Head of caudate nucleus (tissue), 42 donors: Measurements from ENCODE around the gene RAP1A.

ENCODE experiments used
- DNase-seq, 42 donors: peaks; one replicate each; pipeline versions ENCODE4 v3.0.0 to v3.0.0-alpha.2; 2020 to 2021; ENCODE audit warnings: mixed read lengths in 7 of 42
- intact Hi-C: fragments of 100-400 bp; cut with DNase I; formaldehyde crosslinking; loops from one replicate; pipeline ENCODE4 v1.15.0; 2022

The RAP1A gene

DNA sequence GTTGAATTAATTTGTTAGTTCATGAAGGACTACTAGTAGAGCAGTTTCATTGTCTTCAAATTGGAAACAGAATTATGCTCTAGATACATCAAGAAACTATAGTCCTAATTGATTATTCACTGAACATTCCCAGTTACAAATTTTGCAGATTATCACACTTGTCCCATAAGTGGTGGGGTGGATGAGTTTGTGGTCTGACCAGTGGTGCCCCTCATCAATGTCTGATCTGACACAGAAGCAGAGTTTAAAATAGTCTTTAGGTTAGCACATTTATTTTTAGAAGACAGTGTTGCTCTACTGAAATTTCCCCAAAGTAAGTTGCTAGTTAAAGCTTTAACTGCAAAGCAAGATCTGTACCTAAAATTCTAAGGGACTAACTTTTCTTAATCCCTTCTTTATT is 76.7 kb downstream of the RAP1A start:
- intact Hi-C loops: no loop called here
- no peak for DNase-seq

- DNase-seq: no peak
- intact Hi-C loops: no loop called here
These were observed 79.7 kb downstream of the RAP1A start for GRCh38 chr1:111699268-111699667.

DNA sequence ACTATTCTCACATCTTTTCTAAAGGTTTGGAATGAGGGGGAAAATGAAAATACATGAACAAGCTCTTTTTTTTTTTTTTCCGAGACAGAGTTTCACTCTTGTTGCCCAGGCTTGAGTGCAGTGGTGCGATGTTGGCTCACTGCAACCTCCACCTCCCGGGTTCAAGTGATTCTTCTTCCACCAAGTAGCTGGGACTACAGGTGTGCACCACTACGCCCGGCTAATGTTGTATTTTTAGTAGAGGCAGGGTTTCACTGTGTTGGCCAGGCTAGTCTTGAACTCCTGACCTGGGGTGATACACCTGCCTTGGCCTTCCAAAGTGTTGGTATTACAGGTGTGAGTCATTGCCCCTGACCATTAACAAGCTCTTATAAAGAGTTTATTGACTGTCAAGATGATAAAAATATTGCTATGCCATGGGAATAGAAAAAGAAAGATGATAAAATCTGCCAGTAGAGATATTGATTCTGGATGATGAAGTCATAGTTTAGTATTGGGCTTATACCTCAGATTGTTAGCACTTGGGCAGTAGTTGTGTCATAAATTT is 83.0 kb downstream of the RAP1A start:
- no peak for DNase-seq
- intact Hi-C loops: no loop called here

DNA sequence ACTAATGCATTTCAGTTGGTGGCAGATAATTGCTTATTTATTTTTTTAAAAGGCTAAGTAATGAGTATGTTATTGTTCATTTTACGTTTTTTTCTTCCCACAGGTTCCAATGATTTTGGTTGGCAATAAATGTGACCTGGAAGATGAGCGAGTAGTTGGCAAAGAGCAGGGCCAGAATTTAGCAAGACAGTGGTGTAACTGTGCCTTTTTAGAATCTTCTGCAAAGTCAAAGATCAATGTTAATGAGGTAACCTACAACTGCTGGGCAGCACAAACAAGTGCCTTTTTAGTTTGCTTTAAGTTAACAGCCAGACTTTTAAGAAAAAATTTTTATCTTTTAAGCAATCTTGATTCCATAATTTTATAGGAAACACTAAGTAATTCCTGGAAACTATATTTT is 84.7 kb downstream of the RAP1A start:
- intact Hi-C loops: no loop called here
- no peak for DNase-seq

- DNase-seq: no peak
- intact Hi-C loops: no loop called here
These were observed 85.2 kb downstream of the RAP1A start for GRCh38 chr1:111704776-111705175.

GRCh38 chr1:111705841-111706240 is 86.3 kb downstream of the RAP1A start:
- no peak for DNase-seq
- intact Hi-C loops: no loop called here

GRCh38 chr1:111706921-111707320 is 87.3 kb downstream of the RAP1A start:
- DNase-seq: no peak
- intact Hi-C loops: no loop called here

DNA sequence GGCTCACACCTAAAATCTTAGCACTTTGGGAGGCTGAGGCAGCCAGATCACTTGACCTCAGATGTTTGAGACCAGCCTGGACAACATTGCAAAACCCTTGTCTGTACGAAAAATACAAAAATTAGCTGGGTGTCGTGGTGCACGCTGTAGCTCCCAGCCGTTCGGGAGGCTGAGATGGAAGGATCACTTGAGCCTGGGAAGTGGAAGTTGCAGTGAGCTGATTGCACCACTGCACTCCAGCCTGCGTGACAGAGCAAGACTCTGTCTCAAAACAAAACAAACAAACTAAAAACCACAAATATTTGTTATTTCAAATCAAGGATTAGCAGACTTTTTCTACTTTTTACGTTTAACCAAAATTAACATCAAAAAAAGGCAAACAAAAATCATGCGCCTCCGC is 88.3 kb downstream of the RAP1A start:
- intact Hi-C loops: no loop called here
- no peak for DNase-seq

GRCh38 chr1:111709986-111710385 is 90.4 kb downstream of the RAP1A start:
- intact Hi-C loops: no loop called here

GRCh38 chr1:111716333-111716732 is 96.7 kb downstream of the RAP1A start:
- intact Hi-C loops: loop anchor here (5.0 kb wide), 1 partner anchor 41 kb away; the partner anchor contains the start of gene DDX20
- no peak for DNase-seq

More at GRCh38 chr1:111709986-111710385, 90.4 kb downstream of the RAP1A start:
- no peak for DNase-seq

GRCh38 chr1:111717450-111717849 is 97.9 kb downstream of the RAP1A start:
- intact Hi-C loops: loop anchor here (5.0 kb wide), 1 partner anchor 40 kb away; the partner anchor contains the start of gene DDX20
- no peak for DNase-seq

GRCh38 chr1:111719135-111719534 is 99.5 kb downstream of the RAP1A start:
- intact Hi-C loops: loop anchor here (5.0 kb wide), 1 partner anchor 38 kb away; the partner anchor contains the start of gene DDX20
- DNase-seq: no peak

DNA sequence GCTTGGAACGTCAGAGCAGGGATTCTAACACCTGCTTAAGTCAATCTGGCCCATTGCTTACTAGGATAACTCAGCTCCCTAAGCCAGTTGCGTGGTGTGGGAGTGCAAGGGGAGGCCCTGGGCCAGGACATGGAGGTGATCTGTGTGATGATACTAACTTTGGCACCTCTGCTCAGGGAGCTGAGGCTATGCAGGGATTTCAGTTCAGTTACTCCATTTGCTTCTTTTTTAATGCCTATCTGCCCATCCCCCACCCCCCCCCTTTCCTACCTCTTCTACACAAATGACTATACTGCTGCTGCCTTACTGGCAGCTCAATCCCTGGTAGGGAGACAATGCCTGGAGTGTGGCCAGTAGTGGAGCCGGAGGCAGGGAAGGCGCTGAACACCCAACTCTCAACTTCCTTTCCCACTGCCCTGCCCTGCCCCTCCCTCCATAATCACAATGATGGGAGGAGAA is 100.1 kb downstream of the RAP1A start:
- no peak for DNase-seq
- intact Hi-C loops: loop anchor here (5.0 kb wide), 1 partner anchor 38 kb away; the partner anchor contains the start of gene DDX20

DNA sequence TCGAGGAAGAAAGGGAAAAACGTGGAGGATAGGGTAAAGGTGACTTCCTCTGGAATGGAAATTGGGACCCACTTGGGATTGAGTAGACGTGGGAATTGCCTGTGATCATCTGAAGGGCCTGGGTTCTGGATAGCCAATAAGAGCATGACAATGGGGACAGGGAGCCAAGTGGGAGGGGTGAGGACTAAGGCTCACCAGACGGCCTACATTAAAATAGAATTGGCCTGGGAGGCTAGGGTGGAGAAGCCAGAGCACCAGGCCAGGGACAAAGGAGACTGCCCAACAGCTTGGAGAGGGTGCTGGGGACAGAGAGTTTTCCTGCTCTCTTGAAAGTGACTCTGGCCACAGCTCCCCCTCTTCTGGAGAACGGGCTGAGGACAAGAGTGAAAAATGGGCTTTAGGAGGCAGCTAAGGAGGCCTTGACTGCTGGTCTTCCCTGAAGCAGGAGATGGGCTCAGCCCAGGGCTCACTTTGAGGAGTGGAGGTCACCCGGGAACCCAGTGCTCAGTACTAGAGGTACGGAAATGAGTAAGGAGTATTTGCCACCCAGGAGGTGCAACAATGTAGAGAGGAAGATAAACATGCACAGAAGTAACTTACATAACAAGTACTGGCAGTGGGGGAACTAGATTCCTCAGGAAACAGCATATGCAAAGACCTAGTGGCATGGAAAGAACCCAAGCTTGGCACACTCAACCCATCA is 100.8 kb downstream of the RAP1A start:
- no peak for DNase-seq
- intact Hi-C loops: no loop called here

GRCh38 chr1:111720977-111721786 is 101.6 kb downstream of the RAP1A start:
- DNase-seq: peak in 2 of 42 donors; percentile 15 to 21
- intact Hi-C loops: no loop called here

DNA sequence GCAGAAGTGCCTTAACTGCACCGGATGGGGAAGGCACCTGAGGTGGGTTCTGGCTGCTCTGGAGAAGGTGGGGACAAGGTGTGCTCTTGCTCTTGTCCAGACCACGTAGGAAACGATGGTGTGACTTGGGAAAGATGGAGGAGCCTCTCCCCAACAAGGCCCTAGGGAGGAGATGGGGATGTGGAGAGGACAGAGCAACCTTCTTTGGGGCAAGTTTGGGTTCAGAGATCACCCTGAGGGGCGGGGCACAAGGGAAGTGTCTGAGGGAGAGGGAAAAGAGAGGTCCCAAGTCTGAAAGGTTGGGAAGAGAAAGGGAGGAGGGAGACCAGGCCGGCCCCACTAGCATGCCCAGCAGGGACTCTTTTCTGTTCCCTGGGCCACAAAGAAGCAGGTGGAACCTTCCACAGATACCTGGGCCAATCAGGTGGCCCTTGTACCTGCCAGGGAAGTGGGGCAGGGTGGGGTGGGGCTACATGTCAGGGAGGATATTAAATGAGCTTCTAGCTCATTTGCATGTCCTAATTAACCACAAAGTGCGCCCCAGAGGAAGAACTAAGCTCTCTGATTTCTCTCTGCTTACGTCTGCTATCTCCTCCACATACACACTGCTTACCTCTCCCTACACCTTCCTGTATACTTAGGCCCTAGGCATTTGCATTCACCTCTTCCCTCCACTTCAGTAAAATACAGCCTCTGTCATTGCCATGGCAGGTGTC is 103.7 kb downstream of the RAP1A start:
- intact Hi-C loops: no loop called here
- DNase-seq: peak in 1 of 42 donors; percentile 12

DNA sequence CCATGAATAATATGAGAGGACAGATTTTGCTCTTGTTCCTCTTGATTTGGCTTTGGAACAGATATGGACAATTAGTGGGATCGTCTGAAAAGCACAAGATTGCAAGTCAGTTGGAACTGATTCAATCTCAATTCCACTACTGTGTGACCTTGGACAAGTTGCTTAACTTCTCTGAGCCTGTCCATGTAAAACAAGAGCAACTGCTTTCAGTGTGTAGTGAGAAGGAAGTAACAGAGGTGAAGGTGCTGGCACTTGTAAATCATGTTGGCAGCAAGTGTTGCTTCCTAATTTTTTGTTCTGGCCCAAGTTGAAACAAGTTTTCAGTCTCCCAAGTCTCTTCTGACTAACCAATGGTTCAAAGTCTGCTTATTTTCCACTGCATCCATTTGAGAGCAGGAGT is 104.3 kb downstream of the RAP1A start:
- no peak for DNase-seq
- intact Hi-C loops: no loop called here

- intact Hi-C loops: no loop called here
- DNase-seq: peak in 11 of 42 donors; percentile 30 to 63 (median 45)
These were observed 105.6 kb downstream of the RAP1A start for GRCh38 chr1:111725192-111725591.

DNA sequence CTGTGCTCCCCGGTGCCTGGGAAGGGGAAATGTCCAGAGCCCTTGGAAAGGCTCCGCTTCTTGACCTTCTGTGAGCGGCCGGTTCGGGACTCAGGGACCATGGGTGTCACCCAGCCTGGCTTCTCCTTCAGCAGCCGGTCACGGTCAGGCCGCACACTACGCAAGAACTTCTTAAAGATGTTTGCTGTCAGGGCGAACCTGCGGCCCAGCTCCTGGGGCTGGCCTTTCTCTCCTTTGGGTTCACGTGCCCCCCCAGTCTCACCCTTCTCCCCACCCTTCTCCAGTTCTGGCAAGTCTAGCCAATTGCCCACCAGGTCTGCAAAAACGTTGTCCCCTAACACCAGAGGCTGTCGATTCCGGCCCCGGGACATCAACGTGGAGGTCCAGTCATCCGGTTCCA is 107.5 kb downstream of the RAP1A start:
- intact Hi-C loops: no loop called here
- peak in 2 of 42 donors; percentile 11 to 18 for DNase-seq
